GM19239 (cell line): ENCODE measurements around the gene SH3PXD2A.
A peak's percentile ranks its signal among the peaks of the same experiment; 100 is the strongest.

Experiments
- DNase-seq: peaks from one replicate; pipeline ENCODE4 v3.0.0; 2011; ENCODE audit warnings: low spot score; ENCODE audit not compliant: insufficient read length
- FAIRE-seq: peaks from 2 replicates; lab custom pipeline; 2011; peaks lifted over from hg19 to GRCh38; lab: Jason Lieb, UNC

The SH3PXD2A gene

GRCh38 chr10:103681617-103682399, 173.6 kb downstream of the SH3PXD2A start:
- DNase-seq (no peak), FAIRE-seq (no peak)

GRCh38 chr10:103680869-103681236, 174.5 kb downstream of the SH3PXD2A start:
- no peak for FAIRE-seq
- no peak for DNase-seq

GRCh38 chr10:103679096-103679790, 176.1 kb downstream of the SH3PXD2A start:
- FAIRE-seq: peak; percentile 97
- DNase-seq: peak; percentile 83

- DNase-seq (peak; percentile 87), FAIRE-seq (peak; percentile 94)
Measured at GRCh38 chr10:103678178-103678526, 177.2 kb downstream of the SH3PXD2A start.

GRCh38 chr10:103677486-103678177, 177.7 kb downstream of the SH3PXD2A start:
- FAIRE-seq (no peak), DNase-seq (no peak)

- FAIRE-seq: no peak
Measured at GRCh38 chr10:103676851-103677417, 178.4 kb downstream of the SH3PXD2A start.

GRCh38 chr10:103676058-103676785, 179.2 kb downstream of the SH3PXD2A start:
- DNase-seq (no peak), FAIRE-seq (no peak)

More at GRCh38 chr10:103676851-103677417, 178.4 kb downstream of the SH3PXD2A start:
- no peak for DNase-seq

GRCh38 chr10:103673606-103674005, 181.8 kb downstream of the SH3PXD2A start:
- DNase-seq (no peak), FAIRE-seq (no peak)

- FAIRE-seq (no peak), DNase-seq (no peak)
Measured at GRCh38 chr10:103672345-103672744, 183.0 kb downstream of the SH3PXD2A start.

GRCh38 chr10:103671126-103671895, 184.1 kb downstream of the SH3PXD2A start:
- FAIRE-seq (no peak), DNase-seq (no peak)

- DNase-seq: no peak
- no peak for FAIRE-seq
Measured at GRCh38 chr10:103669944-103670343, 185.4 kb downstream of the SH3PXD2A start.

- DNase-seq (no peak), FAIRE-seq (no peak)
Measured at GRCh38 chr10:103669243-103669929, 186.0 kb downstream of the SH3PXD2A start.

GRCh38 chr10:103668351-103669242, 186.8 kb downstream of the SH3PXD2A start:
- DNase-seq: no peak
- FAIRE-seq: no peak

- FAIRE-seq: no peak
- no peak for DNase-seq
Measured at GRCh38 chr10:103667356-103667755, 188.0 kb downstream of the SH3PXD2A start.

GRCh38 chr10:103666762-103667150, 188.6 kb downstream of the SH3PXD2A start:
- no peak for FAIRE-seq
- no peak for DNase-seq

- DNase-seq (no peak), FAIRE-seq (no peak)
Measured at GRCh38 chr10:103666087-103666761, 189.2 kb downstream of the SH3PXD2A start.

GRCh38 chr10:103665162-103665889, 190.1 kb downstream of the SH3PXD2A start:
- DNase-seq: no peak
- no peak for FAIRE-seq
